Activated CD4-positive, alpha-beta T cell treated with anti-CD3 and anti-CD28 coated beads, Interleukin-10, Interleukin-2, amounts not matched to agents 100 ng/mL and 50 ng/mL, durations not matched to agents 16 hours and 8 hours (primary cell): ENCODE data around the gene GALNT8.
"Not testable (repeated sequence)": the region's sequence is repeated elsewhere in the genome, so short reads cannot be mapped to it uniquely, and the experiment has no call there.

Experiments
- DNase-seq: peaks from one replicate; pipeline ENCODE4 v3.0.0-alpha.2; 2020

Gene GALNT8

GRCh38 chr12:4744709-4745108, 24.5 kb downstream of the GALNT8 start:
- DNase-seq, result no peak

GRCh38 chr12:4745249-4745648, 25.0 kb downstream of the GALNT8 start:
- DNase-seq, result no peak

- not testable (repeated sequence) for DNase-seq
Observed at GRCh38 chr12:4751654-4752053, 31.5 kb downstream of the GALNT8 start.

- DNase-seq, result no peak
Observed at GRCh38 chr12:4762773-4763172, 42.6 kb downstream of the GALNT8 start.

GRCh38 chr12:4763549-4763948, 43.3 kb downstream of the GALNT8 start:
- DNase-seq, result no peak

GRCh38 chr12:4766445-4766844, 46.2 kb downstream of the GALNT8 start:
- no peak for DNase-seq

- no peak for DNase-seq
Observed at GRCh38 chr12:4767186-4767585, 47.0 kb downstream of the GALNT8 start.

GRCh38 chr12:4768341-4768740, 48.1 kb downstream of the GALNT8 start:
- no peak for DNase-seq

- no peak for DNase-seq
Observed at GRCh38 chr12:4769073-4769472, 48.9 kb downstream of the GALNT8 start.

GRCh38 chr12:4771172-4771959, 51.2 kb downstream of the GALNT8 start:
- DNase-seq, result no peak

- DNase-seq, result no peak
Observed at GRCh38 chr12:4771960-4772566, 51.9 kb downstream of the GALNT8 start.

GRCh38 chr12:4775936-4776335, 55.7 kb downstream of the GALNT8 start:
- no peak for DNase-seq

- DNase-seq, result no peak
Observed at GRCh38 chr12:4779749-4780148, 59.5 kb downstream of the GALNT8 start.

GRCh38 chr12:4780641-4781611, 60.7 kb downstream of the GALNT8 start:
- no peak for DNase-seq

- DNase-seq, result no peak
Observed at GRCh38 chr12:4784404-4785054, 64.3 kb downstream of the GALNT8 start.

GRCh38 chr12:4786795-4787194, 66.6 kb downstream of the GALNT8 start:
- DNase-seq, result no peak

GRCh38 chr12:4787965-4788364, 67.8 kb downstream of the GALNT8 start:
- DNase-seq, result no peak

GRCh38 chr12:4789776-4790175, 69.6 kb downstream of the GALNT8 start:
- no peak for DNase-seq

- DNase-seq, result no peak
Observed at GRCh38 chr12:4791497-4791896, 71.3 kb downstream of the GALNT8 start.

GRCh38 chr12:4794491-4794890, 74.3 kb downstream of the GALNT8 start:
- DNase-seq, result no peak

- no peak for DNase-seq
Observed at GRCh38 chr12:4796216-4796615, 76.0 kb downstream of the GALNT8 start.

- DNase-seq, result no peak
Observed at GRCh38 chr12:4796694-4797482, 76.7 kb downstream of the GALNT8 start.
